B cell (primary cell): ENCODE results near the gene NKAIN2.

Experiments used
- CTCF ChIP-seq: fragments of 200-600 bp; IDR thresholded peaks from one replicate; pipeline ENCODE4 v1.8.0; 2022; ENCODE audit warnings: antibody characterized with exemption, mild to moderate bottlenecking
- EZH2 ChIP-seq: IDR thresholded peaks from 2 replicates; pipeline ENCODE4 v1.6.1; 2012; ENCODE audit warnings: borderline replicate concordance, low read depth, mild to moderate bottlenecking, moderate library complexity, low read length; ENCODE audit not compliant: insufficient read depth, poor library complexity, severe bottlenecking

GRCh38 chr6:123895806-123896205 lies 92.1 kb downstream of the NKAIN2 start:
- TF ChIP-seq CTCF: no peak
- no peak for TF ChIP-seq EZH2
